HL-60/S4 treated with phorbol 12-myristate 13-acetate at 8.2 ng/mL for 4 days and 3 days (cell line): Measurements from ENCODE around the gene SIMC1.
"Not testable (repeated sequence)": the region's sequence is repeated elsewhere in the genome, so short reads cannot be mapped to it uniquely, and the experiment has no call there.

Experiments used
- in situ Hi-C: fragments of 300-500 bp; cut with MboI; formaldehyde crosslinking; loops from 2 replicates; pipeline ENCODE4 v1.15.0; 2022; ENCODE audit warnings: low sequenced_read_pairs

The SIMC1 gene

GRCh38 chr5:176237971-176238644 is at the start of gene SIMC1:
Gene SIMC1 (plus strand): TSS chr5:176238424. CDS start chr5:176238509, 85 bp downstream.
- in situ Hi-C loops: not testable (repeated sequence)

GRCh38 chr5:176188506-176189193 is 49.6 kb upstream of the SIMC1 start:
- in situ Hi-C loops: no loop called here

- in situ Hi-C loops: no loop called here
These were observed 48.4 kb upstream of the SIMC1 start for GRCh38 chr5:176189857-176190256.

GRCh38 chr5:176190886-176191755 is 47.1 kb upstream of the SIMC1 start:
- in situ Hi-C loops: no loop called here

- in situ Hi-C loops: no loop called here
These were observed 46.0 kb upstream of the SIMC1 start for GRCh38 chr5:176192094-176192721.

GRCh38 chr5:176192722-176193117 is 45.5 kb upstream of the SIMC1 start:
- in situ Hi-C loops: not testable (repeated sequence)

- in situ Hi-C loops: not testable (repeated sequence)
These were observed 44.6 kb upstream of the SIMC1 start for GRCh38 chr5:176193636-176194035.

GRCh38 chr5:176194238-176195083 is 43.8 kb upstream of the SIMC1 start:
- in situ Hi-C loops: not testable (repeated sequence)

GRCh38 chr5:176195084-176195413 is 43.2 kb upstream of the SIMC1 start:
- in situ Hi-C loops: not testable (repeated sequence)

- in situ Hi-C loops: not testable (repeated sequence)
These were observed 42.6 kb upstream of the SIMC1 start for GRCh38 chr5:176195487-176196207.

GRCh38 chr5:176196781-176197180 is 41.4 kb upstream of the SIMC1 start:
- in situ Hi-C loops: not testable (repeated sequence)

- in situ Hi-C loops: not testable (repeated sequence)
These were observed 40.9 kb upstream of the SIMC1 start for GRCh38 chr5:176197234-176197858.

- in situ Hi-C loops: not testable (repeated sequence)
These were observed 39.9 kb upstream of the SIMC1 start for GRCh38 chr5:176198299-176198698.

GRCh38 chr5:176198991-176199733 is 39.1 kb upstream of the SIMC1 start:
- in situ Hi-C loops: not testable (repeated sequence)

- in situ Hi-C loops: not testable (repeated sequence)
These were observed 38.3 kb upstream of the SIMC1 start for GRCh38 chr5:176199803-176200399.

- in situ Hi-C loops: no loop called here
These were observed 36.4 kb upstream of the SIMC1 start for GRCh38 chr5:176201811-176202210.

GRCh38 chr5:176203086-176203485 is 35.1 kb upstream of the SIMC1 start:
- in situ Hi-C loops: no loop called here

- in situ Hi-C loops: not testable (repeated sequence)
These were observed 34.7 kb upstream of the SIMC1 start for GRCh38 chr5:176203535-176203934.
